ENCODE data around the gene PAX7.

DNA sequence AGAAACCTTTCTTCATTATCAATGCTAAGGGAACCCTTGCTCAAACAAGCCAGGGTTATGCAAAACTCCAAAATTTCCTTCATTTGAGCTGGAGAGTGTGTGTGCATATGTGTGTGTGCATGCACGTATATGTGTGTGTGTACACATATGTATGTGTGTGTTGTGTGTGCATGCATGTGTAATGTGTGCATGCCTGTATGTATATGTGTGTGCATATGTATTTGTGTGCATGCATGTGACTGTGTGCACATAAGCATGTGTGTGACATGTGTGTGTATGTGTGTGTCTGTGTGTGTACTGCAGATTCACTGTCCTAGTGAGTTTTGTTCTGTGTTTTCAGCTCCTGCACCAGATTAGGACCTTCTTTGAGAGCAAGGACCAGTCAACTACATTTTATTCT is 28.2 kb downstream of the PAX7 start:
- TF ChIP-seq, protein P1, sequence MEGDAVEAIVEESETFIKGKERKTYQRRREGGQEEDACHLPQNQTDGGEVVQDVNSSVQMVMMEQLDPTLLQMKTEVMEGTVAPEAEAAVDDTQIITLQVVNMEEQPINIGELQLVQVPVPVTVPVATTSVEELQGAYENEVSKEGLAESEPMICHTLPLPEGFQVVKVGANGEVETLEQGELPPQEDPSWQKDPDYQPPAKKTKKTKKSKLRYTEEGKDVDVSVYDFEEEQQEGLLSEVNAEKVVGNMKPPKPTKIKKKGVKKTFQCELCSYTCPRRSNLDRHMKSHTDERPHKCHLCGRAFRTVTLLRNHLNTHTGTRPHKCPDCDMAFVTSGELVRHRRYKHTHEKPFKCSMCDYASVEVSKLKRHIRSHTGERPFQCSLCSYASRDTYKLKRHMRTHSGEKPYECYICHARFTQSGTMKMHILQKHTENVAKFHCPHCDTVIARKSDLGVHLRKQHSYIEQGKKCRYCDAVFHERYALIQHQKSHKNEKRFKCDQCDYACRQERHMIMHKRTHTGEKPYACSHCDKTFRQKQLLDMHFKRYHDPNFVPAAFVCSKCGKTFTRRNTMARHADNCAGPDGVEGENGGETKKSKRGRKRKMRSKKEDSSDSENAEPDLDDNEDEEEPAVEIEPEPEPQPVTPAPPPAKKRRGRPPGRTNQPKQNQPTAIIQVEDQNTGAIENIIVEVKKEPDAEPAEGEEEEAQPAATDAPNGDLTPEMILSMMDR (IDR thresholded peaks at IDR 0.05; ENCODE audit: low read depth, low read length), result no peak
- TF ChIP-seq EZH2phosphoT487 (IDR thresholded peaks at IDR 0.05; ENCODE audit: low read depth), result no peak
